ENCODE results near the gene PITPNM3.

DNA sequence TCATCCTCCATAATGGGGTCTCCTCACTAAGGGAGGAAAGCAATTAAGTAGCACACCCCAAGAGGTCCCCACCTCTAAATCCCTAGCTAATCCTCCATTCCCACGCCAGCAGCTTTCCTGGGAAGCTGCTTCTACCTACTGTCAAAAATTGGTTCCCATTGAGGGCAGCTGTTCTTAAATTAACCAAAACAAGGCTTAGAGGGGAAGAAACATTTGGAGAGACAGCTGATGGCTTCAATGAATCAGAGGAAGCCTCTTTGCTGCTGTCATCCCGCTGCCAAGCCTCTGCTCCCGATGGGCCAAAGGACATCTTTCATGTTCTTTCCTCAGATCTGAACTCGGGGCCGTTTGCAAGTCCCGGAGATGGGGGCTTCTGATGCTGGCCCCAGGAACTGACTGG lies 148.1 kb downstream of the PITPNM3 start:
- TF ChIP-seq, protein P1, sequence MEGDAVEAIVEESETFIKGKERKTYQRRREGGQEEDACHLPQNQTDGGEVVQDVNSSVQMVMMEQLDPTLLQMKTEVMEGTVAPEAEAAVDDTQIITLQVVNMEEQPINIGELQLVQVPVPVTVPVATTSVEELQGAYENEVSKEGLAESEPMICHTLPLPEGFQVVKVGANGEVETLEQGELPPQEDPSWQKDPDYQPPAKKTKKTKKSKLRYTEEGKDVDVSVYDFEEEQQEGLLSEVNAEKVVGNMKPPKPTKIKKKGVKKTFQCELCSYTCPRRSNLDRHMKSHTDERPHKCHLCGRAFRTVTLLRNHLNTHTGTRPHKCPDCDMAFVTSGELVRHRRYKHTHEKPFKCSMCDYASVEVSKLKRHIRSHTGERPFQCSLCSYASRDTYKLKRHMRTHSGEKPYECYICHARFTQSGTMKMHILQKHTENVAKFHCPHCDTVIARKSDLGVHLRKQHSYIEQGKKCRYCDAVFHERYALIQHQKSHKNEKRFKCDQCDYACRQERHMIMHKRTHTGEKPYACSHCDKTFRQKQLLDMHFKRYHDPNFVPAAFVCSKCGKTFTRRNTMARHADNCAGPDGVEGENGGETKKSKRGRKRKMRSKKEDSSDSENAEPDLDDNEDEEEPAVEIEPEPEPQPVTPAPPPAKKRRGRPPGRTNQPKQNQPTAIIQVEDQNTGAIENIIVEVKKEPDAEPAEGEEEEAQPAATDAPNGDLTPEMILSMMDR (IDR thresholded peaks at IDR 0.05), result no peak
- no peak for TF ChIP-seq POLR2AphosphoS5 (IDR thresholded peaks at IDR 0.05; ENCODE audit: insufficient read depth in 1 of 2, low read depth in 1 of 2)
